Hair follicular keratinocyte (primary cell): ENCODE data around the gene REC8. TPM values are rescaled to one million over a fixed set of nuclear protein-coding genes. Genes with fewer than 3 reads are reported as not detected.

Experiments used
- total RNA-seq: library from RNA; depleted of rRNA; stranded (reverse); fragments of >200 nt; gene quantifications from 2 replicates; pipeline ENCODE4 v1.2.3, GENCODE V29; 2015

Gene REC8
- total RNA-seq = 6.1 and 6.7 TPM in 2 replicates

GRCh38 chr14:24171422-24172260 lies at the start of gene REC8:
TSS of gene REC8 (plus strand) at chr14:24172080. CDS start at chr14:24172553, 473 bp downstream.

DNA sequence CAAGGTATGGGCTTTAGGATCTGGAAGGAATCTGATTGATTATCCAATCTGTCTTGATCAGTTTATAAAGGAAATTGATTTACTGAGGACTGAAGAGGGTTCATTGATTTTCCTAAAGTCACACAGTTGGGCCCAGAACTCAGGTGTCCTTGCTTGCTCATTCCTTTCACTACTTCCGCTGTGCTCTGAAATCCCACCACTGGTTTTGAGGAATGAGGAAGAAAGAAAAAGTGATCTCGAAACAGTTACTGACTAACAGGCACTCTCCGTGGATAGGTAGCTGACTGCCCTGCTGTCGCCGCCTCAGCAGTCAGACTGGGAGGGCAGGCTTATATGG lies 41.5 kb upstream of the REC8 start, which contains the start of gene FITM1:
Gene FITM1, plus strand, starts transcription at position 280 of the 337 bp plus-strand sequence. CDS start 905 bp downstream, outside the sequence.

GRCh38 chr14:24135834-24136683 lies 35.8 kb upstream of the REC8 start, which contains the start of gene PSME1:
TSS of gene PSME1 (plus strand) at chr14:24136194. CDS start at chr14:24136263, 69 bp downstream.

GRCh38 chr14:24141097-24141880 lies 30.6 kb upstream of the REC8 start, which contains the start of gene EMC9:
TSS of gene EMC9 (minus strand) at chr14:24141591. CDS start at chr14:24141304, 287 bp downstream.

GRCh38 chr14:24146453-24146977 lies 25.4 kb upstream of the REC8 start, which contains the start of gene PSME2:
TSS of gene PSME2 (minus strand) at chr14:24146610. CDS start at chr14:24146581, 29 bp downstream.

DNA sequence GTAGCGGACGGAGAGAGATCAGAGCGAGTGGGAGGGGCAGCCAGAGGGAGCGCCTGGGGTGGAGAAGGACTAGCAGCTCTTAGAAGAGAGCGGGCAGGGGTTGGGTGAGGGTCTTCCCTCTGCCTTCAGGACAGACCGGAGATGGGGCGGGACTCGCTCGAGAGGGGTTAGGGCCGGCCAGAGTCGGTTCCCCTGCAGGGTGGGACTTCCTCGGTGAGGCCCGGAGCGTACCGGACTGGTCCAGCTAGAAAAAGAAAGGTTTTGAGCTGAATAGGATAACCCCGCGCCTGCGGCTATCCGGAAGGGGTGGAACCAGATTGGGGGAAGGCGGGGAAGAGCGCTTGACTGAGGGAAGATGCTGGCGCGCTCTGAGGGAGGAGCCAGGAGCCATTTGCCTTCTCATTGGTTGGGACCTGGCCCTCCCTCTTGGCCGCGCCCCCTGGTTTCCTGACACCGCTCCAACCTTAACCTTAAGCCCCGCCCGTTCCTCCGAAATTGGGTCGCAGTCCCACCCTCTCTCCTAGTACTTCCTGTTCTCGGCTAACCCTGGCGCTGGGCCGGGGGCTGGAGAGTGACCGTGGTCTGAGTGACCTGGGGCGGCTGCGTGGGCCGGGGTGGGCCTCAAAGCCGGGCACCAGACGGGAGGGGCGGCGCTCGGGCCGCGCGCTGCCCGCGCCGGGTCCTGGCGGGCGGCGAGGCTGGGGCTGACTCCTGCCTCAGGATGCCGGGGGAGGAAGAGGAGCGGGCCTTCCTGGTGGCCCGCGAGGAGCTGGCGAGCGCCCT lies 24.7 kb upstream of the REC8 start, which contains the start of gene RNF31:
Gene RNF31, plus strand, starts transcription at position 521 of the 783 bp plus-strand sequence. Its CDS starts 201 bp downstream, at position 722.

DNA sequence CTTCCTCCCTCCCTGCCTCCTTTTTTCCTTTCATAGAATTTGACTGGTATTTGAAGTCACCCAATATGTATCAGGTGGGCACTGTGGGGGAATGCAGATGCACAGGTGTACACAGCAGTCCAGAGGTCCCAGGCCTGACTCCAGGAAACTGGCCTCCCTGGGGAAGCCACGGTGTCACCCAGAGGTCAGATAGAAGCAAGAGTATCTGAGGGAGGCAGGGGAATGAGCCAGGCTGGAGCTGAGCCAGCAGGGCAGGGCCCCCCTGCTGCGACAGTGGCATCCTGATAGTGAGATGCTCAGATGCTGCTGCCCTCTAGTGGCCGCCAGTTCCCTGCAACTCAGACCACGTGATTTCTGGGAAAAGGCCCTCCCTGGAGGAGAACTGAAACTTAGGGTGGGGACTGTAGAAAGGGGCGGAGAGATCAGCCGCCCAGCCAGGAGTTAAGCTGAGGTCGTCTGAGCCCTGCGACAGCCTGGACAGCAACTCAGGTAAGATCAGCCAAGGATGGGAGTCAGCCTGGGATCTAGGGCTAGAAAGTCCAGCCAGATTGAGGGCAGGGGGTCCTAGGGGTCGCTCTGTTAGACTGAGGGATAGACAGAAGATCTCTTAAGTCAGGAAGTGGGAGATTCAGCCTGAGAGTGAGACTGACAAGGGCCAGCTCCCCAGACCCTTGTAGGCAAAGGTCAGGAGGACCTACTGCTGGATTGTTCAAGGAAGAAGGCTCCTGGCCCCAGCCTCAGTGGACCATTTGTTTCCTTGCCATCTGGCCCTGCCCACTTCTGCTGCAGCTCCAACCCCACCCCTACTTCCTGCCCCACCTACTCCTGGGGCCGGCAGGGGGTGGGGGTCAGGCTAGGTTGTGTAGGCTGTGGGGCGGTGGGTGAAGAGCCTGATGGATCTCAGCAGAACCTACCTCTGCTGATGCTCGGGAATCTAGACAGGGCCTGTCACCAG lies 10.8 kb upstream of the REC8 start, which contains the start of gene IRF9:
Gene IRF9, plus strand, starts transcription at position 416 of the 955 bp plus-strand sequence. CDS start 880 bp downstream, outside the sequence.

DNA sequence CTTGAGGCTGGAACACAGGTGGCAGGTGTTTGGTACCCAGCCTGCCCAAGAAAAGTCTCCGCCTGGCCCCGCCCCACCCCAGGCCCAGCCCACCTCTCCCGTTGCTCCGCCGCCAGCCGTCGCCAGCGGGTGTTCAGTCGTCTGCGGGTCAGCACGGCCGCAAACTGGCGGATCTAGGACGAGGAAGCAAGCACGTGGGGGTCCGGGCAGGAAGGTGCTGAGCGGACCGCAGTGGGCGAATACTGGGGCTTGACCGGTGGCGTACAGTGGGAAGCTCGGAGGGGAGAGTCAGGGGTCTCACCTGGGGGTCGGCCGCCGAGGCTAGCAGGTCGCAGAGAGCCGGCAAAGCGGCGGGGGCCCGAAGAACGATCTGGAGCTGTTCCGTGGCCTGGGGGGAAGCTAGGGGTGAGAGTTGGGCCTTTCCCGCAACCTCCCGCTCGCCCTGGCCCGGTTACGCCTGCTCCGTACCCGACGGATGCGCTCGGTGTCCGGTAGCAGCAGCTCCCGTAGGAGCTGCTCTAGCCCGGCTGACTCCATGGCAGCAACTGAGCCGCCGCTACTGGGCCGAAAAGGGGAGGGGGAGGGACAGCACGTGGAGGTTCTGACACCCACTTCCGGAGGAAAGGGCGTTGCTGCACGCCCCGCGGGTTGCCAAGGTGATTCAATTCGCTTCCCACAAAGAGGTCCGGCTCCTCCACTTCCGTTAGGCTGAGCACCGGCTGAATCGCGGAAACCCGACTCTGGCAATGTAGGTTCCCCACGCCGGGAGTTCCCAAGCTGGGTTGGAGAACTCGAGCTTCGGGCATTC lies 16.6 kb downstream of the REC8 start, which contains the start of gene IPO4:
Gene IPO4, minus strand, starts transcription at position 566 of the 808 bp plus-strand sequence. Its CDS starts 29 bp downstream, at position 537.

DNA sequence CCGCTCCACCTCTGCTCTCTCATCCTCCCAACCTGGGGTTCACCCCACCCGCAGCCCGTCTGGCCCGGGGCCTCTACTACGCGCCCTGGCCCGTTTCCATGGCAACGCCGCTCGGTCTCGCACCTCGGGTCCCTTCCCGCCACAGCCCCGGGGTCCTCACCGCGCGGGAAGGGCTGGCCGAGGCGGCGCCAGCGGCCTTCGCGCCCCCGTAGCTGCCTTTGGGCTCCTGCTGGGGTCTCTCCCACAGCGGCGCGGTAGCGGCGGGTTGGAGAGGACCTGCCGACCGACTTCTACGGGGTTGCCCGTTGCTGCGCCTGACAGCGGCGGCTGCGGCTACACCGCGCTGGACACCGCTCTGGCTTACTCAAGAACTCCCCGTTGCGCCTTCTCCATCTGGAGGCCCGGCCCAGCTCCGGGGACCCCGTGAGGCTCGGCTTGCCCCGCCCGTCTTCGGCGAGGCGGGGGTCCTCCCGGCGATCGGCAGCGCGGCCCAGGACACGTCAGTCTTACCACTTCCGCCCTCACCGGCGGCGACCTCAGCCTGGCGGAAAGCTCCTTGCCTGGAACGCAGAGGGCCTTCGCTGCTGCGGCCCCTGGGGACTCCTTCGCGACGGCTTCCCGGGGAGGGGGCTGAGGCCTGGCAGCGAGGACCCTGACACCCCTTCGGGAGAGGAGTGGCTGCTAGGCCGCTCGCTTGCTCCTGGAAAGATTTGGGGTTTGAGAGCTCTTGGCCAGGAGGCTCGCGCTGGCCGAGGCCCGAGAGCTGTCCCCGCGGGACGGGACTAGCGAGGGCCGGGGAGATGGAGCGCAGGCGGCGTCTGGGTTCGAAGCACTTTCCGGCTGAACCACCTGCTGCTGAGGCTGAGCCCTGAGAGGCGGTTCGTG lies 23.5 kb downstream of the REC8 start, which contains the start of gene TM9SF1:
Gene TM9SF1, minus strand, starts transcription at position 256 of the 885 bp plus-strand sequence. CDS start 422 bp downstream, outside the sequence.

DNA sequence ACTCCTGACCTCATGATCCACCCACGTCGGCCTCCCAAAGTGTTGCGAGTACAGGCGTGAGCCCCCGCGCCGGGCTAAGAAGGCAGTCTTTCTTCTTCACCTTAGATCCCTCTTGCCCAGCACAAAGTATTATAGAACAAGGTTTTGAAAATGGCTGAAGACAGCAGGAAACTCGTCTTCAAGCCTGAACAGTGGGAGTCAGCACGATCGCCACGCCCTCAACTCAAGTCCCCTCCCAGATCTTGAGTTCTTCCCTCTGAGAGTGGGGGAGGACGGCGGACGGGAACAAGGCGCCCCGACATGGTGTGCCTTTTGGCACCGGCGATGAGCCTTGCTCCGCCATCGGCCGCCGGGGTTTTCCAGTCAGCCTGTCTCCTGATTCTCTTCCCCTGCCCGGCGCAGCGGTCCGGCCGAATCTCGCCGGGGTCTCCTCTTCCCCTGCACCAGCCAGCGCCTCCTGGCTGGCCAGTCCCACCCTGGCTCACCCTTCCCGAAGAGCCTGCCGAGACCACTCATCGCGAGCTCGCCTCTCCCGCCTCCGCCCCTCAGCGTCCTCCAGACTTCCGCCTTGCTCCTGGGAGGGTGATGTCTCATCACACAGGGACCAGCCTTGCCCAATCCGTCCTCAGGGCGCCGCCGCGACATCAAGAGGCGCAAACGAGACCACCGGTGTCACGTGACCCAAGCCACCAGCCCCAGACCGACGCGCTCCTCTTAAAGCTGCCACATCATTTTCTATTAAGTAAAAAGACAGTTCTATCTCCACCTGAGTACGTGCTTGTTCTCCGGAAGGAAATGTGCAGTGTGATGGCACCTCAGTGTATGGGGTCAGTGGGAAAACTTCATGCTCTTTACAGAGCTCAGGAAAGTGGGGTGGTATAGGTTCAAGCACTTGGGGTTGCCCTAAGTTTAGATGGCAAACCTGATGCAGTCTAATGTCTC lies 41.3 kb downstream of the REC8 start, which contains the start of gene CHMP4A:
Gene CHMP4A, minus strand, starts transcription at position 565 of the 942 bp plus-strand sequence. Its CDS starts 49 bp downstream, at position 516.

GRCh38 chr14:24215495-24216344 lies 43.8 kb downstream of the REC8 start, which contains the start of gene MDP1:
TSS of gene MDP1 (minus strand) at chr14:24216066. CDS start at chr14:24215955, 111 bp downstream.

